HG03342 (cell line): ENCODE results near the gene SVBP.

Experiments
- ATAC-seq: cut with Tn5 transposase; IDR thresholded peaks from one replicate; pipeline ENCODE4 v1.9.1; 2021; ENCODE audit warnings: mild to moderate bottlenecking, moderate library complexity; ENCODE audit not compliant: unreplicated experiment

Gene SVBP

DNA sequence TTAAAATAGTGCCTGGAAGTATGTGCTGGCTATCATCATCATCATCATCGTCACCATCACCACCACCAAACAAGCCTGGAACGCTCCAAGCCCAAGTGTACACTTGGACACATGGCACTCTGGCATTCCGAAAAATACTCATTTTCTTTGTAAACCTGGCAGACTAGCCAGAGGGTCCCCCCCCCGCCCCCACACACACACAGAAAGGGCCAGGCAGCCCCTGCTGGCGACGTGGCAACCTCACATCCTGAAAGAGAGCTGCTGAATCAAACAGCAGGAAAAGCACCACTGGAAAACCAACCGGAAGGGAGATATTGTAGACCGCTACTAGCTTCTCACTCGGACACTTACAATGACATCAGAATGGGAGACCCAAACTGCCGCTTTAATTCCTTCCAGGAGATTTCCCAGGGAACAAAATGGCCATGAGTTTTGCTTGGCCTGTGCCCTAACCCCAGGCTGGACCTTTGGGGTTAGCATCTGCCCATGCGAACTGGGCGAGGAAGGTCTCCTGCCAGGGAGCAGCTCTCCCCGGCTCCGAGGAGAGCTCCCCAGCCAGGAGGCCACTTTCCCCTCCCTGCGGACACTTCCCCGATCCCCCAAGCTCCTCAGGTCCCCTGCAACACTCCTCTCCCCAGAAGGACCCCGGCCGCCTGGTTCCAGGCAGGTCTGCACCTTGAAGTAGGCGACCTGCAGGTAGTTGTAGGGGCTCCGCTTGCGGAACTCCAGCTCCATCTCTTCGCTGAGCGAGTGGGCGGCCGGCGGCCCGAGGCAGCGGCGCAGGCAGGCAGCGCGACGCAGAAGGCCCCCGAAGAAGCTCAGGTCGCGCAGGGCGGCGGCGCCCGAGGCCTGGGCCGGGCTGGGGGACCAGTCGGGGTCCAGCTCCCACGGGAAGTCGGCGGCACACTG lies 51.1 kb downstream of the SVBP start:
- ATAC-seq, result peak; percentile 19

DNA sequence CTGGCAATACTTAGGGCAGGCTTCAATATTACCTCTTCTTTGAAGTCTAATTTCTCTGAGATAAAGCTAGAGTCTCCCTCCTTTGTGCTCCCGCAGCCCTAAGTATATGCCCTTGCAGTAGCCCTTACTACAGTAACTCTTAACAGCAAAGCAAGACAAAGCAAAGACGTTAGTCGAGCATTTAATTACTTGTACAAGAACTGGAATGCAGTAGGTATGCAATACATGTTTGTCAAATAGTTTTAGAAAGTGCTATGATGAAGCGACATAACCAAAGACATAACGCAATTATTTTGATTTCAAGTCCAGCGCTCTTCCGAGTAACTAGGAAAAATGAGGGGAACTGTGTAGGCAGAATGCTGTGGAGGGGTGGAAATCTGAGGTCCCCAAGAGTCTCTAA lies 51.9 kb downstream of the SVBP start:
- ATAC-seq, result no peak

DNA sequence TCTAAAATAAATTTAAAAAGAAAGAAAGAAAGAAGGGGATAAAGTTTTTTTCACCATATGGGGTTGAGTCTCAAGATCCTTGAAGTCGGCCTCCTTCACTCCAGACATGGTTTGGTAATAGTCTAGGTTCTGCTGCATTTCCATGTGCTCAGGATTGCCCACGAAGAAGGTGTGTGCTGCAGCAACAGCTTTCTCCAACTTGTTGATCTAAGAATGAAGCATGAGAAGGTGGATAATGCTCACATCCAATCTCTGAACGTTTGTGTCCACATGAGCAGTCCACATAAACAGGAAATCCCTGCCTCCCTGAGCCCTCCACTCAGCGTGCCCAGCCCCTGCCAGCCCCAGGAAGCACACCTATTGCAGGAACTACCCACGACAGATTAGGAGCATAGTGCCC lies 54.9 kb downstream of the SVBP start:
- ATAC-seq, result no peak

DNA sequence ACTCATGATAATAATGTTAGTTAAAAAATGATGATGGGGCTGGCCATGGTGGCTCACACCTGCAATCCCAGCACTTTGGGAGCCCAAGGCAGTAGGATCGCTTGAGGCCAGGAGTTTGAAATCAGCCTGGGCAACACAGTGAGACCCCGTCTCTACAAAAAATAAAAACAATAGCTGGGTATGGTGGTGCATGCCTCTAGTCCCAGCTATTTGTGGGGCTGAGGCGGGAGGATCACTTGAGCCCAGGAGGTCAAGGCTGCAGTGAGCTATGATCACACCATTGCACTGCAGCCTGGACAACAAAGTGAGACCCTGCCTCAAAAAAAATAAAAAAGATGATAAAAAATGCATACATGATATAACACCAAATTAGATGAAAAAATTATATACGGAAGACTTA lies 55.6 kb downstream of the SVBP start:
- ATAC-seq, result no peak

DNA sequence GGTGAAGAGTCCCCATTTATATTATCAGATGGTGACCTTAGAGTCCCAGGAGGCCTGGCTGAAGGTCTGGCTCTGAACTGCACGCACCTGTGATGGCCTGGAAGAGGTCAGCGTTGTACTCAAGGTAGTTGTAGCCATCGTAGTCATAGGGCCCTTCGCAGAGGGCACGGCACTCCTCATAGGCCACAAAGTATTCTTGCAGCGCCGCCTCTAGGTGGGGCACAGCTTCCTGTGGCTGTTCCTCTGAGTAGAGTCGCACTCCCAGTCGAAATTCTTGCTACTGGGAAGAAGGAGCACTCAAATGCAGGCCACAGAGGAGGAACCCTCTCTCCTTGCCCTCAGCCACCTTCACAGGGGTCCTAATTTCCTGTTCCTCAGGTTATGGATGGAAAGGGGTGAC lies 58.1 kb downstream of the SVBP start:
- no peak for ATAC-seq

DNA sequence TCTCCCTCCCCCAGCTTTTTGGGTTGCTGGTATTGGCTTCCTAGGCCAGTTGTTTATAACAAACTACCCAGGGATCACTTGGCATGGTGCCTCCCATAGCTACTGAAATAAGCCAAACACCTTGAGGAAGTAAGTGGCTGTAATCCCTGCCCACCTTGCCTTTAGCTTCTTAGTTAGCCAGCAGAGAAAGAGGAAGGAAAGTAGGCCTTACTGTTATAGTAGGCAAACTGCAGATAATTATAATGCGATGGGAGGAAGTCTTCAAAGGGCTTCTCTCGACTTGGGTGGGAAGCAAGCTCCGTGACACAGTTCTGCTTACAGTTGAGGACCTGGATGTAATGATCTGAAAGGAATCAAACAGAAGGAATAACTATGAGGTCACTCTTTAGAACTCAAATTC lies 58.6 kb downstream of the SVBP start:
- ATAC-seq, result no peak

DNA sequence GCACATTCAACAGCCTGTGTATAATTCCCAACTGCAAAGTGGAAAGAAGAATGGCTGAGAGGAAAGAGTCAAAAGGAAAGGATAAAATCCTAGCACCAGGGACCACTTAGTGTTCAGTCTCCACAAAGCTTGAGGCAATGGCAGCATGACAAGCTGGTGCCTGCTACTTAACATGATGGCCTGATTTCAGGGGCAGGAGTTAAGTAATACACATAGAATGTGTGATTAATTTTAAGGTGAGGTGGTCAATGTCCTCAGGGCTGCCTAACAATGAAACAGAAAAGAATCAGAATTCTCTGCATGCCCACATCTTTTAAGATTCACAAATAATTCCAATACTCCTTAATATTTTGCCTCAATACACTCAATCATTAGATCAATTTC lies 59.3 kb downstream of the SVBP start:
- ATAC-seq, result no peak
